ENCODE results near the gene COG3. TPM values are rescaled to one million over a fixed set of nuclear protein-coding genes. Genes with fewer than 3 reads are reported as not detected.

COG3 gene
- total and polyA plus RNA-seq, 2 experiments from 2014 or later: 19.9 to 36.1 TPM

DNA sequence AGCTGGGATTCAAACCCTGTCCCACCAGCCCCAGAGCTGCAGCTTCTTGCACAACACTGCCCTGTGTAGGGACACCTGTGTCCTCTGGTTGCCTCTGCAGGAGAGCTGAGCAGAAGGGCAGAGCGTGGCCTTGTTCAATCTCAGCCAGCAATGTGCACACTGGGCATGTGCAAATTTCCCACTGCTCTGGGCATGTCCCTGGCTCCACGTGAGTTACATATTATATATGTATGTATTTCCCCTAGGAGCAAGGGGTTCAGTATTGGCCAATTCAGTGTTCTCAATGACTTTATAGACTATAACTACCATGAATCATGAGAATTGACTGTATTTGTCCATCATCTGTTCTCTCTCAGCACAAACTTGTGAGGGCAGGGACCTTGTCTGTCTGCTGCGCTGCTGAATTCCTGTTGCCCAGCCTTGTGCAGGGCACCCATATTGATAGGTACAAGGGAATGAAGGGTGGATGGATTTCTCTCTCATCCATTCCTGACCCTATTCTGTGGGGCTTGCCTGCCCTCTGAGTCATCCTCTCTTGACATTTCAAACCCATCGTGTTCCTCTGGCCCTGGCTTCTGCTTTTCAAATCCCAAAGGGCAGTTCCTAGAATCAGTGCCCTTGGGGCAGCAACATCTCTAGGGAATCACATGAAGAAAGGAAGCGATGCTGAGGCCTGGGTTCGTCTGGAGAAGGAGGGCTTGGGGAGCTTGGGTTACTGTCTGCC lies 81.1 kb downstream of the COG3 start:
- Histone ChIP-seq H3K27ac (no peak overlapping the region), H3K9me2 (replicated peaks; ENCODE audit: insufficient read depth) (no peaks in the 10 kb centered on the region), H3K4me3 (no peak overlapping the region), H3K79me2 (no peaks in the 10 kb centered on the region), H3K4me1 (ENCODE audit: insufficient read depth) (no peaks in the 10 kb centered on the region), H3K9me3 (ENCODE audit: low read depth) (no peaks in the 10 kb centered on the region), H4K20me1 (ENCODE audit: insufficient read depth, poor library complexity, severe bottlenecking) (no peaks in the 10 kb centered on the region), H3K4me2 (no peak overlapping the region), H3K27me3 (no peaks in the 10 kb centered on the region), H2AFZ (no peak overlapping the region), H3K36me3 (replicated peaks; ENCODE audit: insufficient read depth, low read depth) (no peaks in the 10 kb centered on the region)
- no peak for DNase-seq (ENCODE audit: low spot score)
- 84% methylated on average over 6 of the region's 6 CpGs for WGBS (ENCODE audit: low lambda C conversion rate, missing lambda C conversion rate)
- TF ChIP-seq EZH2 (IDR thresholded peaks at IDR 0.05; ENCODE audit: borderline replicate concordance) (no peak), EZH2phosphoT487 (IDR thresholded peaks at IDR 0.05; ENCODE audit: low read depth, severe bottlenecking, unreplicated experiment) (no peak)

- no peaks in the 10 kb centered on the region for H3K79me2 ChIP-seq
- H3K36me3 ChIP-seq (replicated peaks; ENCODE audit: insufficient read depth, low read depth): no peaks in the 10 kb centered on the region
- H3K27ac ChIP-seq: no peak overlapping the region
- H3K27me3 ChIP-seq: no peaks in the 10 kb centered on the region
- no peaks in the 10 kb centered on the region for H3K4me1 ChIP-seq (ENCODE audit: insufficient read depth)
- TF ChIP-seq CTCF (IDR thresholded peaks at IDR 0.05; ENCODE audit: poor library complexity): no peak
- no peak for TF ChIP-seq EZH2 (IDR thresholded peaks at IDR 0.05; ENCODE audit: borderline replicate concordance)
- no peak for TF ChIP-seq EZH2phosphoT487 (IDR thresholded peaks at IDR 0.05; ENCODE audit: low read depth, severe bottlenecking, unreplicated experiment)
- H3K9me3 ChIP-seq (ENCODE audit: low read depth): no peaks in the 10 kb centered on the region
- H4K20me1 ChIP-seq (ENCODE audit: insufficient read depth, poor library complexity, severe bottlenecking): no peaks in the 10 kb centered on the region
- no peak for DNase-seq (ENCODE audit: low spot score)
- no peak overlapping the region for H3K4me3 ChIP-seq
- no peak overlapping the region for H2AFZ ChIP-seq
- no peak overlapping the region for H3K4me2 ChIP-seq
- no peaks in the 10 kb centered on the region for H3K9me2 ChIP-seq (replicated peaks; ENCODE audit: insufficient read depth)
- WGBS (ENCODE audit: low lambda C conversion rate, missing lambda C conversion rate): 81% methylated on average over 8 of the region's 8 CpGs
Observed at GRCh38 chr13:45546410-45546765, 81.6 kb downstream of the COG3 start.

GRCh38 chr13:45548281-45548680 lies 83.5 kb downstream of the COG3 start:
- H3K4me3 ChIP-seq: no peak overlapping the region
- H3K9me2 ChIP-seq (replicated peaks; ENCODE audit: insufficient read depth): no peaks in the 10 kb centered on the region
- TF ChIP-seq CTCF (IDR thresholded peaks at IDR 0.05; ENCODE audit: poor library complexity): no peak
- TF ChIP-seq EZH2 (IDR thresholded peaks at IDR 0.05; ENCODE audit: borderline replicate concordance): no peak
- no peak for TF ChIP-seq EZH2phosphoT487 (IDR thresholded peaks at IDR 0.05; ENCODE audit: low read depth, severe bottlenecking, unreplicated experiment)
- H3K9me3 ChIP-seq (ENCODE audit: low read depth): no peaks in the 10 kb centered on the region
- H3K36me3 ChIP-seq (replicated peaks; ENCODE audit: insufficient read depth, low read depth): no peaks in the 10 kb centered on the region
- no peak overlapping the region for H3K27ac ChIP-seq
- H2AFZ ChIP-seq: no peak overlapping the region
- H4K20me1 ChIP-seq (ENCODE audit: insufficient read depth, poor library complexity, severe bottlenecking): no peaks in the 10 kb centered on the region
- DNase-seq (ENCODE audit: low spot score): no peak
- no peak overlapping the region for H3K4me2 ChIP-seq
- no peaks in the 10 kb centered on the region for H3K4me1 ChIP-seq (ENCODE audit: insufficient read depth)
- H3K27me3 ChIP-seq: no peaks in the 10 kb centered on the region
- H3K79me2 ChIP-seq: no peaks in the 10 kb centered on the region
- 78% methylated on average over 6 of the region's 6 CpGs for WGBS (ENCODE audit: low lambda C conversion rate, missing lambda C conversion rate)

- H3K4me1 ChIP-seq (ENCODE audit: insufficient read depth): no peaks in the 10 kb centered on the region
- H2AFZ ChIP-seq: no peak overlapping the region
- no peaks in the 10 kb centered on the region for H3K36me3 ChIP-seq (replicated peaks; ENCODE audit: insufficient read depth, low read depth)
- H3K4me3 ChIP-seq: no peak overlapping the region
- no peaks in the 10 kb centered on the region for H3K9me2 ChIP-seq (replicated peaks; ENCODE audit: insufficient read depth)
- 94% methylated on average over 4 of the region's 4 CpGs for WGBS (ENCODE audit: low lambda C conversion rate, missing lambda C conversion rate)
- no peak for DNase-seq (ENCODE audit: low spot score)
- no peaks in the 10 kb centered on the region for H3K79me2 ChIP-seq
- H3K27ac ChIP-seq: no peak overlapping the region
- H3K9me3 ChIP-seq (ENCODE audit: low read depth): no peaks in the 10 kb centered on the region
- TF ChIP-seq CTCF (IDR thresholded peaks at IDR 0.05; ENCODE audit: poor library complexity): no peak
- TF ChIP-seq EZH2 (IDR thresholded peaks at IDR 0.05; ENCODE audit: borderline replicate concordance): no peak
- no peak for TF ChIP-seq EZH2phosphoT487 (IDR thresholded peaks at IDR 0.05; ENCODE audit: low read depth, severe bottlenecking, unreplicated experiment)
- H3K27me3 ChIP-seq: no peaks in the 10 kb centered on the region
- no peak overlapping the region for H3K4me2 ChIP-seq
- no peaks in the 10 kb centered on the region for H4K20me1 ChIP-seq (ENCODE audit: insufficient read depth, poor library complexity, severe bottlenecking)
Observed at GRCh38 chr13:45554604-45555109, 89.9 kb downstream of the COG3 start.

All from hepatocyte (in vitro differentiated cells).